H4 (cell line): ENCODE results near the gene SRSF4. TPM values are rescaled to one million over a fixed set of nuclear protein-coding genes. Genes with fewer than 3 reads are reported as not detected.

Experiments
- DNase-seq: peaks from one replicate; pipeline ENCODE4 v3.0.0-alpha.2; 2015; ENCODE audit warnings: low spot score
- total RNA-seq: library from RNA; depleted of rRNA; stranded (reverse); fragments of >200 nt; shearing (Covaris generic); gene quantifications from 2 replicates; pipeline ENCODE4 v1.2.3, GENCODE V29; 2014

The SRSF4 gene
- total RNA-seq, 1 experiment from 2014 or later = 28.9 TPM

DNA sequence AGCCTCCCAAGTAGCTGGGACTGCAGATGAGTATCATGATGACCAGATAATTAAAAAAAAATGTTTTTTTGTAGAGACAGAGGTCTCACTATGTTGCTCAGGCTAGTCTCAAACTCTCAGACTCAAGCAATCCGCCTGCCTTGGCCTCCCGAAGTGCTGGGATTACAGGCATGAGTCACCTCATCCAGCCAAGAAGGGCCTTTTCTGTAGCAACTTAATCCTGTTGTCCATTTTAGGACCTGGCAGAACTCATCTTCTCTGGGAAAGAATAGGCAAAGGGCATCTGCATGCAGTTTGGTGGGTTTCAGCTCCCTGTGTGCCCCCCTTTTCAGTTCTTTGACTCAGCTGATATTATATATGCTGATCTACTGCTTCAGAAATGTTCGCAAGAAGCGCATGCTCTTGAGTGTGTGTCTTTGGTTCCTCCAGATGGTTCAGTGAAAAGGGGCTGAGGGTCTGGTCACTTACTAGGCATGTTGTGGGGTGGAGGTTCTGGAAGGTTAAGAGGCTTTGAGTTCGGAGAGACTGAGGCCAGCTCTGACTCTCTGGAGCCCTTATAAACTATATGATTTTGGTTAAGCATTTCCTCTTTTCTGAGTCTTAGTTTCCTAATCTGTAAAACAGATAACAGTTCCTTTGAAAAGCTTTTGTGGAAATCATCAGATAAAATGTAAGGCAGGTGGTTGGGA lies 19.4 kb upstream of the SRSF4 start:
- no peak for DNase-seq

DNA sequence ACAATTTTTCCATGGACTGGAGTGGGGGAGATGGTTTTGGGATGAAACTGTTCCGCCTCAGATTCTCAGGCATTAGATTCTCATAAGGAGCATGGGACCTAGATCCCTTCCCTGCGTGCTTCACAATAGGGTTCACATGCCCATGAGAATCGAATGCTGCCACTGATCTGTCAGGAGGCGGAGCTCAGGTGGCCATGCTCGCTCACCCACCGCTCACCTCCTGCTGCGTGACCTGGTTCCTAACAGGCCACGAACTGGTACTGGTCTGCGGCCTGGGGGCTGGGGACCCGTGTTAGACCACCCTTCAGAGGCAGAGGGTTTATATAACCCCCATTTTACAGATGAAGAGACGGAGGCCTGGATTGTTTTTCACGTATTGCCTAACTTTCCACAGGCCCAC lies 16.3 kb upstream of the SRSF4 start:
- DNase-seq = no peak

DNA sequence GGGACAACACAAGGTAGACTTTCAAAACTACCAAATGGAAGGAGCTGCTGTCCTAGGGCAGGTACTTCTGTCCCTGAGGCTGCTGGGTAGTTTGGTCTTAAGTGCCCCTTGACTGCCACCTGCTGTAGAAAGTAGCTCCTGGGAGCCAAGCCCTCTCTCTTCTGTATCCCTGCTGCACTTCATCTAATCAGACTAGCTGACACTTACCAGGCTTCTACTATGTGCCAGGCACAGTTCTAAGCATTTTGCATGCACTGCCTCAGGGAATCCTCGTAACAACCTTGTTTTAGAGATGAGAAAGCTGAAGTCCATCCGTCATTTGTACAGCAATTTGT lies 15.9 kb upstream of the SRSF4 start:
- DNase-seq = peak; percentile 30

DNA sequence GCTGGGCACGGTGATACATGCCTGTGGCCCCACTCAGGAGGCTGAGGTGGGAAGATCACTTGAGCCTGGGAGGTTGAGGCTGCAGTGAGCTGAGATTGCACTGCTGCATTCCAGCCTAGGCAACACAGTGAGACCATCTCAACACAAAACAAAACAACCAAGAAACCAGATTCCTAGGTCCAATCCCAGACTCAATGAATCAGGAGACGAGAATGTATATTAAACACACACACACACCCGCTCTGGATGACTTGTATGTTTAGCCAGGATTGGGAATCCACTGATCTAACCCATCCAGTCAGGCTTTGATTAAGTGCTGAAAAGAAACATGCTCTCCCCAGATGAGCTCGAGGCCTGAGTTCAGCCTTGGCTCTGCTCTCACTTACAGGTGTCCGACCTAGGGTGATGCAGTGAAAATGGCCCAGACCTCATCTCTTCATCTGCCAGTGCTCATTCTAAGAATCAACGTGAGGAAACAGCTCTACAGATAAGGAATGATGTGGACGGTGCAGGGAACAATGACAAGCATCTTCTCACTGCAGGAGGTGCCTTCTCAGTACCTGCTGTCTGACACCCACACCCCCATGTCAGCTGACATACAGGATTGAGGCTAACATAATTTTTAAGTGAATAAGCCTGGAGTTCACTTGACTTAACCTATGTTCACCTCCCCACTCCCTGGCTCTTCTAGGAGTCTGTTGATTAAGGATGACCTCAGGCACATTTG lies 15.3 kb upstream of the SRSF4 start:
- DNase-seq = no peak

- DNase-seq = peak; percentile 71
These were observed 14.2 kb upstream of the SRSF4 start for GRCh38 chr1:29195881-29196291.

GRCh38 chr1:29193879-29194455 lies 12.3 kb upstream of the SRSF4 start:
- no peak for DNase-seq

GRCh38 chr1:29190718-29191117 lies 9.0 kb upstream of the SRSF4 start:
- DNase-seq = no peak

GRCh38 chr1:29186707-29187106 lies 5.0 kb upstream of the SRSF4 start:
- DNase-seq = no peak

- DNase-seq = peak; percentile 66
These were observed 4.6 kb upstream of the SRSF4 start for GRCh38 chr1:29186252-29186651.

- DNase-seq = no peak
These were observed 1.6 kb upstream of the SRSF4 start for GRCh38 chr1:29183287-29183686.

DNA sequence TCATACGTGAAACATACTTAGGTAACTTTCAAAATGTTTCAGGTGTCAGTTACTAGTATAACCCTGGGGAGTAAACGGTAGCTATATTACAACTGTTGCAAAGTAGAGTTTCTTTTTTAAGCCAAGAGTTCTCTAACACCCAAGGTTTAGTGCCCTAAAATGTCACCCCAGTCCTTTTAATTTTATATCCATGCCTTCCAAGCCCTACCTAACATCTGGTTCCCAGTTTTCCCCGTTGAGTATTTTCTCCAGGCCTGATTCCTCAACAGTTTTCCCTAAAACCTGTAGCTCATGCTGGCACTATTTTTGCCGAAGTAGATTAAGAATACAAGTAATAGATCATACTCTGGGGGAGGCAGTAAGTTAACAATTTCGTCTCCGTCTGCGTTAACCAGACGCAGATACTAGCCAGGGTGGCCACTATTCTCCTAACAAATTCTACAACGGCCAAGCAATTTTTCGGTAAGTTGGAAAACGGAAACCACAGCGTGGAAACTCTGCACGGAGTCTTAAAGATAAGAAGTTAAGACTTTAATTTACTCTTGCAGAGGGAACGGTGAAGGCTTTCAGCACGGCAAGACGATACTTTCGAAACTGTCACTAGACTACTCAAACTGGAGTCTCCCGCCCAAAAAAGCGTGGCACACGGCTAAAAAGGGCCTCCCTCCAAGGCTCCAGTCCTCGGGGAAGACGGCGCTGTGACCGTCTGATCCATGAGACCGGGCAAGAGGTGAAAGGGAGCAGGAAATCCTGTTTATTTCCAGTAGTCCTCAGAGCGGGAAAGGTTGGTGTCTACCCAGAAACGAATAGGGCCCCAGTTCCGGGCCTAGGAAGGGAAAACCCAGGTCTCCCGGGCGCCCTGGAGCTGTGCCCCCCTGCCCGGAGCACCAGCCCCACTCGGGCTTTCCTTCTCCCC lies 945 bp downstream of the SRSF4 start:
- DNase-seq = no peak

DNA sequence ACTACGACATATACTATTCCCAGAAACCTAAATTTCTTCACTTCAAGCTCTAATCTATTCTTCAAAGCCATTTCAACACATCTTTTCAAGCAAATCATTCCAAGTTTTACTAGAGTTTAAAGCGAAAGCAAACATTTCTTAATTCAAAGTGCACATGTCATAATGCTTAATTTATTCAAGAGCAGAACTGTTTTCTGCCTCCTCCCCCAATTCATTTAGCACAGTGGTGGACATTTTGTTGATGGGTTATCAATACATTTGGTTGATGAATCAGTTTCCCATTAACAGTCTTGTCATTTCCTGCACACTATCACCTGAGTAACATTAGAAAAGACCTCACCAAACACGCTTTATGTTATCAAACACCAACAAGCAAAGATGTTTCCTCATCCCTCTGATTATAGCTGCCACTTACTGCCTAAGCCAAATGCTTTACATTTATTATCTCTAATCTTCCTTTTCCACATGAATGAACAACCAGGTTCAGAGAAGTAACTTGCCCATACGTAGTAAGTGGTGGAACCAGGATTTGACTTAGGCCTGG lies 2.0 kb downstream of the SRSF4 start:
- DNase-seq = no peak

- DNase-seq = no peak
These were observed 4.5 kb downstream of the SRSF4 start for GRCh38 chr1:29177022-29177705.

- no peak for DNase-seq
These were observed 5.1 kb downstream of the SRSF4 start for GRCh38 chr1:29176576-29176975.

GRCh38 chr1:29172415-29172939 lies 9.2 kb downstream of the SRSF4 start:
- DNase-seq = no peak

DNA sequence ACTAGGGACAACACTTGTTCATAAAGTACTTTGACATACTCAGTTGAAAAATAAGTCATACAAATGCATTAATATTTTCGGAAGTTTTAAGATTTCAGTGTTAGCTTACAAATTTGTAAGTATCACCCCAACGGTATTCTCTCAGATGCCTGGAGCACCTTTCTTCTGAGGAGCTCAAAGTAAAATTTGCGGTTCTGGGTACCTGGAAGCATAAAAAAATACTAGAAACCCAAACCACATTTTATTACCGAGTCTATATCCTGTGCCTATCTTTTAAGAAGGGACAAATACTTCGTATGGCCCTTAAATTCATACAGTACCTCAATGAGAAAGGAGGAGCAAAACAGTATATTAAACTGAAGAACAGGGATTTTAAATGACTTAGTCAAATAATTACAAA lies 10.2 kb downstream of the SRSF4 start:
- DNase-seq = no peak

GRCh38 chr1:29171089-29171488 lies 10.6 kb downstream of the SRSF4 start:
- DNase-seq = no peak

- no peak for DNase-seq
These were observed 11.7 kb downstream of the SRSF4 start for GRCh38 chr1:29169976-29170375.

GRCh38 chr1:29167904-29168303 lies 13.8 kb downstream of the SRSF4 start:
- no peak for DNase-seq

DNA sequence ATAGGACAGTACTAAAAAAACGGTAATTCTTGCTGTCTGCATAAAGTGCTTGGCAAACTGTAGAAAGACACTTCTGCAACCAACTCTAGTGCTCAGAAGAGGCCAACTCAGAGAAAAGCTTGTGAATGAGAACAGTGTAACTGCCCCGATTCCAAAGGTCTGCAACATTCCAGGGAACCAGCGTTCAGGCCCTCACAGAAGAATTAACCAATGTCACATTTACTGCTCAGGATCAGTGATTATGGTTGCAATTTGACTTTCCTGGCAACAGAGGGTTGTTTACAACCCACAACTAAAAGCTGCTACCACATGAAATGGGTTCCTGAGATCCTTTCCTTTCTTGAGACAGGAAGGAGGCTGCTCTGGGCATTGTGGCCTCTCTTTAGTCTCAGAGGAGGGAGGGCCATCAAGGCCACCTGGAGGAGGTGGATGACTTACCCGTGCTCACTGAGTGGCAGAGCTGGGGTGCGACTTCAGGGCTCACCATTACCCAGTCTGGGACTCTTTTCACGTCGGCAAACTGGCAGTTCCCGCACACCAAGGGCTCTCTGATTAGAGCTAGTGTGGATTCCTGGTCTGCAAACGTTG lies 15.3 kb downstream of the SRSF4 start:
- no peak for DNase-seq

DNA sequence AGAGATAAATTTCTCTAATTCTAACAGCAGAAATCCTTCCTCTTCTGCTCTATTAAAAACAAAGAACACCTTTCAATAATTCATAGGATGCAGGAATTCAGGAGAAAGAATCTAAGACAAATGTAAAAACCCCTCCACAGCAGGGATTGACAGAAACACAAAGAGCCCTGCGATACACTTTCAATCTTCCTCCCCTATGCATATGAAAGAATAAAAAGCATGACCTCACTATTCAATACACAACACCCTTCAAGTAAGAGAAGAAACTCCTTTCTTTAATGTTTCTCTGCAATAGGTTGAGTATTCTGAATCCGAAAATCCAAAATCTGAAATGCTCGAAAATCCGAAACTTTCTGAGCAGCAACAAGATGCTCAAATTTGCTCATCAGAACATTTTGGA lies 17.1 kb downstream of the SRSF4 start:
- no peak for DNase-seq
